Measurements from ENCODE around the gene ERCC6L.
A peak's percentile ranks its signal among the peaks of the same experiment; 100 is the strongest.
"Not testable (repeated sequence)": the region's sequence is repeated elsewhere in the genome, so short reads cannot be mapped to it uniquely, and the experiment has no call there.

The ERCC6L gene

GRCh38 chrX:72245461-72246089 is 6.7 kb upstream of the ERCC6L start:
- FAIRE-seq = no peak

DNA sequence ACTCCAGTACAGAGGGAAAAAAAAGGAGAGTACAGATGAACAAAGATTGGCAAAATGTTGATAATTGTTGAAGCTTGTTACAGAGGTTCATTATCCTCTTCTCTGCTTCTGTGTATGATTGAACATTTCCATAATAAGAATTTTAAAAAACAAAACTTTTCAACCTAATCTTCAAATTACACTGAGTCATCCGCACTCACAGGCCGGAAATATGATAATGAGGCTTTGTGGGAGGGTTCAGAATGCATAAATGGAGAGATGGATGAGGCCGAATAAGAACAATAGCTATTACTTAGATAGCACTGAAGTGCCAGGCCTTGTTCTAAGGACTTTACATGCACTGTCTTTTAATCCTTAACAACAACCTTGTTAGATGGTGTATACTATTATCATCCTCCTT is 4.6 kb upstream of the ERCC6L start:
- FAIRE-seq = no peak

DNA sequence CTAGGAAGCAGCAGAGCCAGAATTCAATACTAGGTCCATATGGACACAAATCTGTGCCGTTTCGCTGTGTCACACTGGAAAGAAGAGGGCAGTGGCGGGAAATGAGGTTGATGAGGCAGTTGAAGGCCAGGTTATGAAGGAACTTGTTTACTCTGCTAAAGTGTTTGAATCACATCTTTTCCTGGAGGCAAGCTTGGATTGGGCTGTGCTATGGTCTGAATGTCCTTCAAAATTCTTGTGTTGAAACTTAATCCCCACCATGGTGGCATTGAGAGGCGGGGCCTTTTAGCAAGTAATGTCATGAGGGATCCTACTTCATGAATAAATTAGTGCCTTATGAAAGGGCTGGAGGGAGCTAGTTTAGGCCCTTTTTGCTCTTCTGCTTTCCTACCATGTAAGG is 2.1 kb upstream of the ERCC6L start:
- no peak for FAIRE-seq

GRCh38 chrX:72238183-72238582 is 644 bp downstream of the ERCC6L start:
- FAIRE-seq = no peak

DNA sequence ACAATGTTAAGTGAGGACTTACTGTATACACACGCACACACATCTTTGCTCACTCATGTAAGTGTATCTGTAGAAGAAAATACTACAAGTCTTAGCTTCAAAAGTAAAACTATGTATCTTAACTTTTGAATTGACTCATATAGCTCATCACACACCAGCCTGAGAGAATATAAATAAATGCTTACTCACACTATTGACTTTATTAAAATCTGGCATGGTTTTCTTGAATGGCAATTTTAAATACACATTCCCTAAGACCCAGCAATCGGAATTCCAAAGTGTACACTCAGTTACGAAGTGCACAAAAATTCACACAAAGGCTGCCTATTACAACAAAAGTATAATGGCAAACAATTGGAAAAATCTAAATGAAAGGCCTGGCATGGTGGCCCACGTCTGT is 2.0 kb downstream of the ERCC6L start:
- no peak for FAIRE-seq

- FAIRE-seq = no peak
These were observed 8.5 kb downstream of the ERCC6L start for GRCh38 chrX:72230290-72230689.

DNA sequence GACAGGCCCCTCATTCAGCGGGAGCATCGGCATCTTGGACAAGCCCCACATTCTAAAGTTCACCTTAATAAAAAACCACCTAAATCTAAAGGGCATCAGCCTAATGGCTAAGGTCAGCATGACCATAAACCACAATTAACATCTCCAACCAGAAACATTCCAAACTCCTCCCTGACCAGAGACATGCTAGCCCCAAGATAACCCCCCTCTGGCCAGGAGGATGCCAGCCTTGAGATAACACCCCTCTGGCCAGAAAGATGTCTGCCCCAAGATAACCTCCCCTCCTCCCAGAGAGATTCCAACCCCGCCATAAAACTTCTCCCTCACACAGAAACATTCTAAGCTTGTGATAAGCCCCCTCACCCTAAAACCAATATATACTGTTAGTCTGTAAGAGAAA is 18.5 kb downstream of the ERCC6L start:
- FAIRE-seq = not testable (repeated sequence)

DNA sequence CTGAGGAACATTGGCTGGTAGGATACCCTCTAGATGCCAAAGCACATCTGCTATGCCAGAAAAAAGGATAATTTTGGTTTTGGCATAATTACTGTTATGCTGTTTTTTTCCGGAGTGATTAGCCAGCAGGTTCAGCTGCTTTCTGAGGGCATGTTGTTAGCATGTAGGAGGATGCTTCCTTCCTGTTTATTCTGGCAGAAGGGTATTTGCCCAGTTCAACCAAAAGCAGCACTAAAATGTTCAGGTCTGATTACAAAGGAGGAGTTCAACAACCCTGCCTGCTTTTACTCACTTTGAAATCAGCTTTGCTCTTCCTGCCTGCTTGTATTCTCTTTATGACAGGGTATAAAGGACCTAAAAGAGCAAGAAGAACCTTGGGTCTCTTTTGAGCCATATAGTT is 21.9 kb downstream of the ERCC6L start:
- no peak for FAIRE-seq

- FAIRE-seq = no peak
These were observed 30.6 kb downstream of the ERCC6L start for GRCh38 chrX:72208126-72208800.

- no peak for FAIRE-seq
These were observed 31.5 kb downstream of the ERCC6L start for GRCh38 chrX:72207366-72207765.

DNA sequence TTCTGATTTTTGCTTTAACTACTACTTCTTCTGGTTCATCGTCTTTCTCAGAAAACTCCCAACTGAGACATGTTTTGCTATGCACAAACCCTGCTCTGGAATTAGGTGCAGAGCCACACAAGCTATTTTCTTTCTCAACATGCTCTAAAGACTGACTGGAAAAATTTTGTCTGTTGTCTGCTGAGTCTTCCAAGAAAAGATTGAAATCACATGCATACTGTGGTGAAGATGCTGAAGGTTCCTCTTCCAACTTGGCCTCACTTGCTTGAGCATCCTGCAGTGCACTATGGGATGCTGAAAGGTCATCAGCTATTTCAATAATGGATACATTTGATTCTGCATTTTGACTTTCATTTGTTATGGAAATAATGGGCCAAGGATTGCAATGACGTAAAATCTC is 33.1 kb downstream of the ERCC6L start:
- no peak for FAIRE-seq

DNA sequence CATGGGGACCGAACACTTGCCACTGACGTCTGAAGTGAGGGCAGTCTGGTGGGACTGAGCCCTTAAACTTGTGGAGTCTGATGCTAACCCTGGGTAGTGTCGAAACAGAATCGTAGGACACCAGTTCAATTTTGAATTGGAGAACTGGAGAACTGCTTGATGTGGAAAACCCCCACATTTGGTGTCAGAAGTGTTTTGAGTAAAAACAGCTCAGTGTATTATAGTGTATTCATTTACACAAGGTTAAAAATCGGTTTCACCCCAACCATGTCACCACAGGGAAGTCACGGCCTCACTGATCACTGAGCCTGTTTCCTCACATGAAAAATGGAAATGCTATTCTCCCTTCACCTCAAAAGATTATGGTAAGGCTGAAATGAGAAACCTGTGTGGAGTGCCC is 35.4 kb downstream of the ERCC6L start:
- no peak for FAIRE-seq

- FAIRE-seq = no peak
These were observed 35.9 kb downstream of the ERCC6L start for GRCh38 chrX:72202792-72203401.

DNA sequence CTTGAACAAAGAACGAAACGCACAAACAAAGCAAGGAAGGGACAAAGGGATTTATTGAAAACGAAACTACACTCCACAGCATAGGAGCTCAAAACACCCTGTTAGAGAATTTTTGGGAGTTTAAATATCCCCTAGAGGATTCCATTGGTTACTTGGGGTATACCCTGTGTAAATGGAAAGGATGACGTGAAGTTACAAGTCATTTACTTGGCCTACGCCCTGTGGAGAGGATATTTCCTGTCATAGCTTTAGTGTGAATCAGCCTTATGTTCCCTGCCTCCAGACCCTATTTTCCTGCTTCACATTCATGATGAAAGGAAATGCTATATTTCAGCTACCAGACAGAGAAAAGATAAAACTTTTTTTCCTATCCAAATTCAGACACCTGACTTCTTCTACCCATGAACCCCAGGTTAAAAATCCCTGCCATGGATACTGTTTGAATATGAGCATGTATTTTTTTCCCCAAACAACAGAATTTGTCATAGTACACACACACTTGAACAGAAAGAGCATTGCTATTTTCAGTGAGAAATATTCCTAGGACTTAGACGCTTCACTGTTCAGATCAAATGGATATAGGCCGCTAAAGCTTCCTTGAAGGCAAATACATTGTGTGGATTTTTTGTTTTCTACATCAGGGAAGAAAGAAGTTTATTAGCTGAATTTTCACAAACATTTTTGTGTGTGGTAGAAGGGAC is 36.8 kb downstream of the ERCC6L start:
- FAIRE-seq = no peak

DNA sequence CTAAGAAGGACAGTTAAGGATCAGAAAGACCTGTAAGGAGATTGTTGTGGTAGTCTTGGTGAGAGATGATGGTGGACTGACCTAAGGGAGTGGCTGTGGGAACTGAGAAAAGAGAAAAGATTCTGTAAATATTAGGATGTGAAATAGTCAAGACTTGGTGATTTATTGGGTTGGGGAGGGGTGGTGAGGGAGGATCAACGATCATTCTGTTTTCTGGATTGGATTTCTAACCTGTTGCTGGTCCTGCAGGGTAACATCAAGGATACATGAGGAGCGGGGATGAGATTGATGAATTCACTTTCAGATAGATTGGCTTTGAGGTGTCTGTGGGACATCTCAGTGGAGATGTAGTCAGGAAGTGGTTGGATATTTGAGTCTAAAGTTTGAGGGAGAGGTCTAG is 55.9 kb downstream of the ERCC6L start:
- no peak for FAIRE-seq

DNA sequence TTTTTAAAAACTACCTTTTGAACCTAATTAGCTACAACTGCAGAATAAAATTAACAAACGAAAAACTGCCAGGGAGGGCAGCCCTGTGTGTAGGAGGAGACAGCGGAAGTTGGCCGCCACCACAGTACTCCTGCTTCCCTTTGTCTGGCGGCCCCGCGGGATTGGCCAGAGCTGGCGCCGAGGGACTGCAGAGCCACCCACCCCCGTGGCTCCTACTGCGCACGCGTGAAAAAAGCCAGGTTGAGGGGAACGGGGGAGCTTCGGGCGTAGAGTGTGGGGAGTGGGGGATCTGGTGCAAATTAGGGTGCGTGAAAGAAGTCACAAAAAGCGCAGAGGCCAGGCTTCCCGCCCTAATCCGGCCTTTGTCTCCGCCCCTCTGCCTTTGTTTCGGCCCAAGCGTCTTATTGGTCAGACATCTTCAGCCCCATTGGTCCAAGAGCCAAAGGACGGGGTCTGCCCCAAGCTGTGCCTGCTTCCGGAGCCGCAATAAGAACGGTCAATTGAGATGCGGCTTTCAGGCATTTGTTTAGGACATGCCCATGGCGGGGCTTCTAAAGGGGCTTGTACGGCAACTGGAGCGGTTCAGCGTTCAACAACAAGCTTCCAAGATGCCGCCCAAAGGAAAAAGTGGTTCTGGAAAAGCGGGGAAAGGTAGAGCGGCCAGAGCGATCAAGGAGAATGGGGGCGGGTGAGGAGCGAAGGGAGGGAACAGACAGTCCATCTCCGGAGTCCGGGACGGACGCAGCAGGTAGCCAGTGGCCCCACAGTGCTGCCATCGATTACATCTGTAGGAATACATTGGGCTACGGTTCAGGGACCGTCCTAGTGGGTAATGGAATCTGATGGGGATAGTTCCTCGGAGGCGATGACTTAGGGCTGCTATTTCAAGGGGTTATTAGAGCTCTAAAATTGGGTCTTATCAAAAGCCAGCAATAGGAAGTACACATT is 57.4 kb downstream of the ERCC6L start, which contains the start of gene PIN4:
Gene PIN4 (plus strand): TSS at position 580 of the 948 bp plus-strand sequence. CDS start 29 bp downstream, at position 609.
- peak; percentile 97 for FAIRE-seq

DNA sequence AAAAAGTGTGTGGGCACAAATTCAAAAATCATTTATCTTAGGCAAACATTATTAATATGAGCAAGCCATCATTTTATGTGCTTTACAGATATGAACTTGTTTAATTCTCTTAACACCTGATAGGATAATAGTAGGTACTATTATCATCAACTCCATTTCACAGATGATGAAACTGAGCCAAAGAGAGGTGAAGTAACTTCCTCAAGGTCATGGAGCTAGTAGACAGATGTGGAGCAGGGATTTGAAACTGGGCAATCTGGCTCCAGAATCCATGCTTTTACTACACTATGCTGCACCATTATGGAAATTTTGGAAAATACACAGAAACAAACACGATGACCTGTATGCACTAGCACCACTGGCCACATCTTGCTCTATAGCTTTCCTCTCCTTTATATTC is 58.3 kb downstream of the ERCC6L start:
- FAIRE-seq = no peak

DNA sequence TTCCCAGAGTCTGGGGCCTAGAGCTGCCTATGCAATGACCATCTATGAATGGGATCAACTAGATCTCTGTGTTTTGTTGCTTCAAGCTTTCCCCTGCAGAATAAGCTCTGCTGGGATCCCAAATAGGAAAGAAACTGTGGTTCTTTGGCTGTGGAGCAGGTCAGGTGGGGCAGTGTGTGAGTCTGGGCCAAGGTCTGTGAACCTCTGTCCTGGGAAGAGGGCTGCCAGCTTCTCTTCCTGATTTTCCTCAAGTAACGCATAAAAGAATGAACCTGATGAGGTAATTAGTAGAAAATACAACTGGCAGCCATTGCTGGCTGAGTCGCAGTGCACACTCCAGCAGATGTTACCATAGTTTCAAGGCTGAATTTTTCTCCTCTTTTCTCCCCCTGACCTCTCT is 61.8 kb downstream of the ERCC6L start:
- FAIRE-seq = no peak

DNA sequence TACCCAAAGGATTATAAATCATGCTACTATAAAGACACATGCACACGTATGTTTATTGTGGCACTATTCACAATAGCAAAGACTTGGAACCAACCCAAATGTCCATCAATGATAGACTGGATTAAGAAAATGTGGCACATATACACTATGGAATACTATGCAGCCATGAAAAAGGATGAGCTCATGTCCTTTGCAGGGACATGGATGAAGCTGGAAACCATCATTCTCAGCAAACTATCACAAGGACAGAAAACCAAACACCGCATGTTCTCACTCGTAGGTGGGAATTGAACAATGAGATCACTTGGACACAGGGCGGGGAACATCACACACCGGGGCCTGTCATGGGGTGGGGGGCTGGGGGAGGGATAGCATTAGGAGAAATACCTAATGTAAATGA is 62.5 kb downstream of the ERCC6L start:
- FAIRE-seq = not testable (repeated sequence)

DNA sequence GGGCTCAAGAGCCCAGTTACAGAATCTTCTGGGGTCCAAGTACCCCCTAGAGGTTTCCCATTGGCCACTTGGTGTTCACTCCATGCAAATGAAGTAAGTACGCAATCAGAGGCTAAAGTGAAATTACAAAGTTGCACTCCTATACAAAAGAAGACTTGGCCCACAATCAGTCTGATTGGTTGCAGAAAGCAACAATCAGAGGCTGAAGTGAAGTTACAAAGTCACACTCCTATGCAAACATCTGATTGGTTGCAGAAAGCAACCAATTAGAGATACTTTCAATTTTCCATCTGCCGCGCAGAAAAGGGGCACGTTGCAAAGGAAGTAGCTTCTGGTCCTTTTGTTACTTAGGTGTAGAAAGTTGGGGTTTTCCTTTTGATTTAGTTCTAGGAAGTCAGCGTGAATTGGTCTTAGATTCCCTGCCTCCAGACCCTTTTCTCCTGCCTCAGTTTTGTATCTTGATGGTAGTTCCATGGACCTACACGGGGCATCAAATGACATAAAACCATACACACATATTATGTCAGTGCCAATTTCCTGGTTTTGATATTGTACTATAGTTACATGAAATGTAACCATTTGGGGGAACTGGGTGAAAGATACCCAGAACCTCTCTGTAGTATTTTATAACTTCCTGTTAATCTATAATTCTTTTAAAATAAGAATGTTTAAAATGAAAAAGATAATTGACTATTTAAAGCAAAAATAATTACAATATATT is 69.7 kb downstream of the ERCC6L start:
- no peak for FAIRE-seq

- no peak for FAIRE-seq
These were observed 73.3 kb downstream of the ERCC6L start for GRCh38 chrX:72165551-72165950.

- no peak for FAIRE-seq
These were observed 79.1 kb downstream of the ERCC6L start for GRCh38 chrX:72159769-72160168.

All from TTC549 (cell line).